Measurements from ENCODE around the gene ETV4.

Gene ETV4

GRCh38 chr17:43546319-43547188 lies at the start of gene ETV4:
ETV4 (minus strand) TSS chr17:43546340; CDS start chr17:43545617, 723 bp downstream.
- DNase-seq: peak; percentile 92

- DNase-seq: no peak
Observed at GRCh38 chr17:43595466-43595865, 49.3 kb upstream of the ETV4 start.

DNA sequence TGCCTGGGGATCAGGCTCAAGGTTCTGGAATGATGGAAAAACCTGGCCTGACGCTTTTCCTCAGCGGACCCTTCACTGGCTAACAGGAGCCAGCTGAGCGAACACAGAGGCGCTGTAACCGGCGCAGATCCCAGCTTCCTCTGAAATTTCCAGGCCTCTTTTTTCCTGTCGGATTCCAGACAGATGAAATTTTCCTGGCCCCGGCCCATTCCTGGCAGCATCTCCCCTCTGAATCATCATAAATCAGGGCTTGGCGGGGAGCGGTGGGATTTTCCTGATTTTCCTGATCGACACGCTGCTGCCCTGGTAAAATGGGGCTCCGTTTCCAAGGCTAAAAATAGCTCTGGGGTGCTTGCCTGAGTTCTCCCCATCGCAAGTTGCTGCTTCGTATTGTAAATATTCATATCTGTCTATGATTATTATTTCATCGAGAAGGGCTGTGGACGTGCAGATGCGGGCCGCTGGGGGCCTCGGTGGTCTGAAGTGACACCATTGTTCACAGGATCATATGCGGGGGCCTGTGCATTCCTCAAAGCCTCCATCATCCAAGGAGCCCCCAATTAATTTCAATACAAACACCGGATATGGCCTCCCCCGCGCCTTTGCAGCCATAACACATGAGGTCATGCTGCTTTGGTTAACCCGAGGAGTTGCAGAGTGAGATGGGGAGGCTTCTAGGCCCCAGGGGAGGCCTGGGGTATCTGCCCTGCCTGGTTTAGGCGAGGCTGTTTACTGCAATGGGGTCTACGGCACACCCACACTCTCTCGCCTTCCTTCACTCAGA lies 45.8 kb upstream of the ETV4 start:
- DNase-seq: no peak

DNA sequence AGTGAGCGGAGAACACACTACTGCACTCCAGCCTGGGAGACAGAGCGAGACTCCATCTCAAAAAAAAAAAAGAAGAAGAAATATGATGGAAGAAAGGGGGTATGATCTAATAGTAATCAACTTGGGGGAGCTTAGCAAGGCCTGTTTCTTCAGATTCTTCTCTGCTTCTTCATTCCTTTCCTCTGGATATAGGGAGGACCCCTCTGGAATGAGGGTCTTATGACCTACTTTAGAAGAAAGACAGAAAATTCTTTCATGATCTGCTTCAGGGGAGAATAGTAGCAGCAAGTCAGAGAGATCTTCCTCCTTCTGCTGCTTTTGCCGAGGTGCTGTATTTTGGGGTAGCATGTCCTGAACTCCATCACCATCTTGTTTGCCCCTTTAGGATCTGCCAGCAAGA lies 44.9 kb upstream of the ETV4 start:
- DNase-seq: no peak

DNA sequence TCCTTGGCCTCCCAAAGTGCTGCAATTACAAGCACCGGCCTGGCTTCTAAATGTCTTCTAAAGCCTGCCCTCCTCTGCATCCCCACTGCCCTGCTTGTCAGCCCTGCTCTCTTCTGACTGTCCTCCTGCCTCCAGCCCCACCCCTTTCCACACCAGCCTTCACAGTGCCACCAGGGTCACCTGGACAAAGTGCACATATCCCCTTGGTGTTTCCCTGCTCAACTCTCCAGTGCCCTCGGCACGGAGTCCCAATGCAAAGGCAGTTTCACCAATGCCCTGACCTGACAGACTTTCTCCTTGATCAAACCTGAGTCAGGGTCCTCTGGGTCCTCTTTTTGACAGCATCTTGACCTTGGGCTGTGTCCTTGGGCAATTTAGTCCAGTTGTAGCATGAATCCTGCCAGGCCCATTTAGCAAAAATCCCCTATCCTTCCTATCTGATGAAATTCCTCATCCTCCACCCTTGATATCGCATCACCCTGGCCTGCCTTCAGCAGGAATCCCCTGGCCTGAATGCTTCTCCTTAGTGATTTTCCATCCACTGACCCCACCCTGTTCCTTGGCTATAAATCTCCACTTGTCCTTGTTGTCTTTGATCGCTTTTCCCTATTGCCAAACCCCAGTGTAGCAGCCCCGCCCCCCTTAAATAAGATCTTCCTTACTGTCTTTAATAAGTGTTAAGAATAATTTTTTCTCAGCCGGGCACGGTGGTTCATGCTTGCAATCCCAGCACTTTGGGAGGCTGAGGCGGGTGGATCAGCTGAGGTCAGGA lies 42.7 kb upstream of the ETV4 start:
- no peak for DNase-seq

GRCh38 chr17:43588121-43588520 lies 42.0 kb upstream of the ETV4 start:
- no peak for DNase-seq

DNA sequence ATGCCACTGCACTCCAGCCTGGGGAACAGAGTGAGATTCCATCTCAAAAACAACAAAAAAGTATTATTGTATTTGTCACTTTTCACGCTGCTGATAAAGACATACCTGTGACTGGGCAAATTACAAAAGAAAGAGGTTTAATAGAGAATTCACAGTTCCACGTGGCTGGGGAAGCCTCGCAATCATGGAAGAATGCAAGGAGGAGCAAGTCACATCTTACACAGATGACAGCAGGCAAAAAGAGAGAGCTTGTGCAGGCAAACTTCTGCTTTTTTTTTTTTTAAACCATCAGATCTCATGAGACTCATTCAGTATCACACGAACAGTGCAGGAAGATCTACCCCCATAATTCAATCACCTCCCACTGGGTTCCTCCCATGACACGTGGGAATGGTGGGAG lies 41.5 kb upstream of the ETV4 start:
- no peak for DNase-seq

DNA sequence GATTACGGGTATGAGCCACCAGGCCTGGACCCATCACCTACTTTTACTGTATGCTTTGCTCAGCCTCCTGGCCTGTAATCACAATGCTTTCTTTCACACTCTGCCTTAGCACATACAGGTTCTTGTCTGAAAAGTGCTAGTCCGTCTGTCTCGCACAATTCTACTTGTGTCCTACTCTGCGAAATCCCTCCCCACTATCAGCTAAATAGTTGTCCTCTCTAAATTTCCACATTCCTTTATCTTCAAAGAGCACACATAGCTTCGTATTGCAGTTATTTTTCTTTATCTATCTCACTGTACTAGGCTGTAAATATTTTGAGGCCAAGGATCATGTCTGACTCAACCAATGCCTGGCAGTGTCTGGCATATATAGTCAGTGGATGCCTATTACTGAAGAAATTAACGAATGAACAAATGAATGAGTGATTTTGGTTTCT lies 38.5 kb upstream of the ETV4 start:
- DNase-seq: no peak

DNA sequence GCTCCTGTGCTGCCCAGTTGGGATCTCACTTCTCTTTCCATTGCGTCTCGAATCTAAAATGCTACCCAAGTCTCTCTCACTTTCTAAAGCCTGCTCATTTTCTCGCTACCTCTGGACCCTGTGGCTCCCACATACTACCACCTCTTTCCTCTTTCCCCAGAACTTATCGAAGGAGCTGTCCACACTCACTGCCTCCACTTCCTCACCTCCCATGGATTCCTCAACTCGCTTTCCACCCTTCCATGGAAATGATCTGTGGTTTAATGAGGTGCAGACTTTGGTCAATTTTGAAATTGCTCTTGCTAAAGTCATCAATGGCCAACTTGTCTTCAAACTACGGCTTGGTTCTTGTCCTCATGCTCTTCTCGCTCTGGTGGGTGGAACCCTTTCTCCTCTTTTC lies 37.2 kb upstream of the ETV4 start:
- DNase-seq: no peak

DNA sequence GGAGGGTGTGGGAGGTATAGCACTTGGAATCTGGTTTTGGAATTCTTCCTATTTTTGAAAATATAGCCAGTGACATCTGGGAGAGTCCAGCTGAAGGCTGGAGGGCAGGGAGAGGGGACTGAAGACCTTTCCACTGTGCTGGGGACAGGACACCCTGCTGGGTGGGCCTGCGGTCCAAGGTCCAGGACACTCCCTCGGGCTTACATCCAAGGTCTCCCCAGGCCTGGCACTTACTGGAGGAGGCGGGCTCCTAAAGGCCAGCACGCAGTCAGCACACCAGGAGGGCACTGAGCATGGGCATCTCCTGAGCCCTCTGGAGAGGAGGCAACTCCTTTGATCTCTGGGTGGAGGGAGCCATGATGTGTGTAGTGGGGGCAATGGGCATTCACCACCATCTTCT lies 35.5 kb upstream of the ETV4 start:
- DNase-seq: no peak

- no peak for DNase-seq
Observed at GRCh38 chr17:43581130-43581529, 35.0 kb upstream of the ETV4 start.

GRCh38 chr17:43579566-43580140 lies 33.5 kb upstream of the ETV4 start:
- DNase-seq: no peak

GRCh38 chr17:43578699-43579565 lies 32.8 kb upstream of the ETV4 start:
- peak; percentile 11 for DNase-seq

- no peak for DNase-seq
Observed at GRCh38 chr17:43578404-43578698, 32.2 kb upstream of the ETV4 start.

DNA sequence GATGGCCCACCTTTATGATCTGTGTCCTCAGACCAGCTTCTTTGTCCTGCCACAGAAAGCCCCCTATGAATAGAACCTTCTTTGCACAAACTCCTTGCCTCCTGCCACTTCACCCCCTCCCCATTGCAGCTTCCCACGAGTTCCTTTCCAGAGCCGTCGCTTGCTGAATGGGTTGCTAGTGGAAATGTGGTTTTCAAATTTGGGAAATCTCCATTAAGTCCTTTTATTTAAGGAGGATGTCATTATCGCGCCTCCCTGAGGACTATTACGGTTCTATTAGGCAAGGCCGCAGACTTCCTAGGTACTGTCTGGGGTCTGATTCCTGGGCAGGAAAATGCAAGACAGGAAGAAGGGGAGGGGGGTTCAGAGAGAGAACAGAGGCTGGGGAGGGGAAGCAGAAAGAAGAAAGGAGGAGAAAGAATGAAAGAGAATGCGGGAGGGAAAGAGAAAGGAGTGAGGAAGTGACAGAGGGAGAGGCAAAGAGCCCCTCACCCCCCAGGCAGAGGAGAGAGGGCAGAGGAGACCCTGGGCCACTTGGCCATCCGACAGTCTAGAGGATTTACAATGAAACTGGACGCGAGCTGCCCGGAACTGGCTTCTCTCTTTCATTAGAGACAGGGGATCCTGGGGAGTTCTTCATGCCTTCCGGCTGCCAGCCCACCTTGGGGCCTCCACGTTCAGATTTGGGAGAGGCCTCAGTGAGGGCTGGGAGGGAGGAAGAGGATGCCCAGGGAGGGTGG lies 31.7 kb upstream of the ETV4 start:
- no peak for DNase-seq

GRCh38 chr17:43576563-43577229 lies 30.6 kb upstream of the ETV4 start:
- peak; percentile 64 for DNase-seq

- DNase-seq: no peak
Observed at GRCh38 chr17:43574896-43575525, 28.9 kb upstream of the ETV4 start.

GRCh38 chr17:43574348-43574747 lies 28.2 kb upstream of the ETV4 start:
- no peak for DNase-seq

DNA sequence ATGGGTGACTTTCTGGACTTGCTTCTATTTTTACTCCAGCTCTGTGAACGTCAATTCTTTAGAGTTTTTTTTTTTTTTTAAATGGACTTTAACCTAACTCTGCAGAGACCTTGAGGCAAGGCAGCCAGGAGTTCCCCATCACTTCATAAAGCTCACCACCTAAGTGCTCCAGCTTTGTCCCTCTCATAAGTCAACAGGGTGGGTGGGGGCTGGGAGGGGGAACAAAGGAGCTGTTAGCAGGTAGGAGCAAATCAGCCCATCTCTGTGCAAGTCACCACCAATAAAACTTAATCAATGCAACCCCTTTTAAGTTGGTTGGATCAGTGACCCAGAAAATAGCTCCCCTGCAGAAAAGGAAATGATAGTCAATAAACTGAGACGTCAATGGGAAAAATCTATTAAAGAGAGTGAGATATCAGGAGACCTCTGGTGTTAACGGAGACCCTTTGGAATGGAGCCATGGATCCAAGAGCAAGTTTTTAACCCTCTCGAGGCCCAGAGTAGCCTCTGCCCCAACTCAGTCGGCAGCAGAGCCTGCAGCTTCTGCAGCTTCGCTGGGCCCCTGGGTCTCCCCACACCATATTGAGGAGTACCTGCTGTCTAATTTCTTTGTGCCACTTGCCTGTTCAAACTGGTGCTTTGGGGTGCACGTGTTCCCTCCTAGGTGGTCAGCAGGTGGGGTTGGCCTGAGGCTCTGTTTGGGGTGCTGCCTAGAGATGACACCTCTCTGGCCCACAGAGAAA lies 27.6 kb upstream of the ETV4 start:
- no peak for DNase-seq

Data from stimulated activated CD4-positive, alpha-beta T cell treated with anti-CD3 and anti-CD28 coated beads, Interleukin-4, amount 100 ng/mL, for 1 hour (primary cell).